Measurements from ENCODE around the gene ASS1. TPM values are rescaled to one million over a fixed set of nuclear protein-coding genes. Genes with fewer than 3 reads are reported as not detected.

ASS1 gene
- total RNA-seq, 1 experiment from 2014 or later = 83.0 TPM

- TF ChIP-seq CTCF (conservative IDR thresholded peaks at IDR 0.05; ENCODE audit: low read depth, low read length) (no peak), EZH2 (IDR thresholded peaks at IDR 0.05; ENCODE audit: low read length, unreplicated experiment) (no peak), EZH2phosphoT487 (IDR thresholded peaks at IDR 0.05; ENCODE audit: borderline replicate concordance, low read length) (no peak)
- H3K4me1 ChIP-seq (ENCODE audit: insufficient read depth, low read length) = peaks cover 6% of the 10 kb centered on the region; the same call in 1 of the 2 replicates
- H3K9me2 ChIP-seq (replicated peaks; ENCODE audit: low read length) = no peaks in the 10 kb centered on the region
- no peaks in the 10 kb centered on the region for H3K79me2 ChIP-seq (ENCODE audit: low read length)
- POLR2A ChIA-PET (ENCODE audit: unreplicated experiment) = no interaction called here
- CTCF ChIA-PET = no interaction called here
- no peak for ATAC-seq
- no peaks in the 10 kb centered on the region for H3K36me3 ChIP-seq (ENCODE audit: low read depth, low read length)
- H3K4me3 ChIP-seq (ENCODE audit: low read length) = no peak overlapping the region
- no TSS peak for BruUV-seq (replicated peaks)
- no peak overlapping the region for H2AFZ ChIP-seq (ENCODE audit: low read length)
- H3K4me2 ChIP-seq (ENCODE audit: low read length) = no peak overlapping the region
- intact Hi-C loops (cut with micrococcal nuclease) = no loop called here
- H3F3A ChIP-seq (ENCODE audit: low read length, unreplicated experiment) = no peaks in the 10 kb centered on the region
- H3K27me3 ChIP-seq (ENCODE audit: low read length) = no peaks in the 10 kb centered on the region
- no peak overlapping the region for H3K27ac ChIP-seq (ENCODE audit: low read length)
- no peaks in the 10 kb centered on the region for H3K9me3 ChIP-seq (ENCODE audit: low read length)
- H4K20me1 ChIP-seq (ENCODE audit: low read length) = no peaks in the 10 kb centered on the region
- DNase-seq = no peak
- no peak overlapping the region for H3K9ac ChIP-seq (ENCODE audit: low read length)
Measured at GRCh38 chr9:130544364-130544763, 99.6 kb downstream of the ASS1 start.

- intact Hi-C loops (cut with micrococcal nuclease) = no loop called here
- Histone ChIP-seq H3K4me1 (ENCODE audit: insufficient read depth, low read length) (no peaks in the 10 kb centered on the region), H3K9me2 (replicated peaks; ENCODE audit: low read length) (no peaks in the 10 kb centered on the region), H3K36me3 (ENCODE audit: low read depth, low read length) (no peaks in the 10 kb centered on the region), H3K4me2 (ENCODE audit: low read length) (no peak overlapping the region), H3K9me3 (ENCODE audit: low read length) (no peaks in the 10 kb centered on the region), H3F3A (ENCODE audit: low read length, unreplicated experiment) (no peaks in the 10 kb centered on the region), H3K9ac (ENCODE audit: low read length) (no peak overlapping the region), H3K79me2 (ENCODE audit: low read length) (no peaks in the 10 kb centered on the region), H3K27me3 (ENCODE audit: low read length) (no peaks in the 10 kb centered on the region), H2AFZ (ENCODE audit: low read length) (no peak overlapping the region), H3K27ac (ENCODE audit: low read length) (no peak overlapping the region), H4K20me1 (ENCODE audit: low read length) (no peaks in the 10 kb centered on the region), H3K4me3 (ENCODE audit: low read length) (no peak overlapping the region)
- ATAC-seq (no peak), DNase-seq (no peak)
- ChIA-PET POLR2A (ENCODE audit: unreplicated experiment) (no interaction called here), CTCF (no interaction called here)
- BruUV-seq (replicated peaks) = no TSS peak
- TF ChIP-seq EZH2 (IDR thresholded peaks at IDR 0.05; ENCODE audit: low read length, unreplicated experiment) (no peak), CTCF (conservative IDR thresholded peaks at IDR 0.05; ENCODE audit: low read depth, low read length) (no peak), EZH2phosphoT487 (IDR thresholded peaks at IDR 0.05; ENCODE audit: borderline replicate concordance, low read length) (no peak)
Measured at GRCh38 chr9:130548103-130548502, 103.3 kb downstream of the ASS1 start.

- no peak for TF ChIP-seq CTCF (conservative IDR thresholded peaks at IDR 0.05; ENCODE audit: low read depth, low read length)
- no peak for TF ChIP-seq EZH2phosphoT487 (IDR thresholded peaks at IDR 0.05; ENCODE audit: borderline replicate concordance, low read length)
- TF ChIP-seq EZH2 (IDR thresholded peaks at IDR 0.05; ENCODE audit: low read length, unreplicated experiment) = no peak
- Histone ChIP-seq H3K9ac (ENCODE audit: low read length) (no peak overlapping the region), H3K9me3 (ENCODE audit: low read length) (no peaks in the 10 kb centered on the region), H3K27me3 (ENCODE audit: low read length) (no peaks in the 10 kb centered on the region), H3K4me1 (ENCODE audit: insufficient read depth, low read length) (no peaks in the 10 kb centered on the region), H3K4me2 (ENCODE audit: low read length) (no peak overlapping the region), H2AFZ (ENCODE audit: low read length) (no peak overlapping the region), H3F3A (ENCODE audit: low read length, unreplicated experiment) (no peaks in the 10 kb centered on the region), H4K20me1 (ENCODE audit: low read length) (no peaks in the 10 kb centered on the region), H3K27ac (ENCODE audit: low read length) (no peak overlapping the region), H3K36me3 (ENCODE audit: low read depth, low read length) (no peaks in the 10 kb centered on the region), H3K79me2 (ENCODE audit: low read length) (no peaks in the 10 kb centered on the region), H3K9me2 (replicated peaks; ENCODE audit: low read length) (no peaks in the 10 kb centered on the region), H3K4me3 (ENCODE audit: low read length) (no peak overlapping the region)
- no peak for ATAC-seq
- DNase-seq = peak; percentile 17
- CTCF ChIA-PET = no interaction called here
- intact Hi-C loops (cut with micrococcal nuclease) = no loop called here
- POLR2A ChIA-PET (ENCODE audit: unreplicated experiment) = no interaction called here
- no TSS peak for BruUV-seq (replicated peaks)
Measured at GRCh38 chr9:130549093-130549735, 104.5 kb downstream of the ASS1 start.
